GM19099 (cell line): Measurements from ENCODE around the gene SGF29.

Experiments used
- POLR2A ChIP-seq: IDR thresholded peaks from 3 replicates; pipeline ENCODE4 v1.6.1; 2011; ENCODE audit warnings: low read depth; ENCODE audit not compliant: insufficient read length; ENCODE audit errors: extremely low read depth

Gene SGF29

GRCh38 chr16:28528463-28528867 is 25.3 kb upstream of the SGF29 start:
- no peak for TF ChIP-seq POLR2A

GRCh38 chr16:28529124-28529523 is 24.6 kb upstream of the SGF29 start:
- no peak for TF ChIP-seq POLR2A

- TF ChIP-seq POLR2A: no peak
These were observed 21.7 kb upstream of the SGF29 start for GRCh38 chr16:28531777-28532744.

- TF ChIP-seq POLR2A: no peak
These were observed 20.6 kb upstream of the SGF29 start for GRCh38 chr16:28532940-28533647.

GRCh38 chr16:28534542-28535373 is 19.0 kb upstream of the SGF29 start:
- no peak for TF ChIP-seq POLR2A

- no peak for TF ChIP-seq POLR2A
These were observed 16.6 kb upstream of the SGF29 start for GRCh38 chr16:28537076-28537475.

- TF ChIP-seq POLR2A: no peak
These were observed 15.6 kb upstream of the SGF29 start for GRCh38 chr16:28537964-28538732.

- TF ChIP-seq POLR2A: no peak
These were observed 14.8 kb upstream of the SGF29 start, which contains the start of gene NUPR1 for GRCh38 chr16:28538733-28539596. Gene NUPR1, minus strand, starts transcription at chr16:28538974. Its CDS starts 67 bp downstream, at chr16:28538907.

- TF ChIP-seq POLR2A: no peak
These were observed 13.4 kb upstream of the SGF29 start for GRCh38 chr16:28540346-28540745.

GRCh38 chr16:28542646-28543045 is 11.1 kb upstream of the SGF29 start:
- TF ChIP-seq POLR2A: no peak

- TF ChIP-seq POLR2A: no peak
These were observed 10.6 kb upstream of the SGF29 start for GRCh38 chr16:28543072-28543471.

- TF ChIP-seq POLR2A: no peak
These were observed 8.7 kb upstream of the SGF29 start for GRCh38 chr16:28544998-28545397.

GRCh38 chr16:28546626-28547025 is 7.1 kb upstream of the SGF29 start:
- TF ChIP-seq POLR2A: no peak
